Activated CD4-positive, alpha-beta T cell treated with anti-CD3 and anti-CD28 coated beads, Interleukin-2, amount 50 U/mL, for 48 hours (primary cell): ENCODE results near the gene HLA-C.
"Not testable (repeated sequence)": the region's sequence is repeated elsewhere in the genome, so short reads cannot be mapped to it uniquely, and the experiment has no call there.

Experiments
- DNase-seq, 2 experiments: peaks; one replicate each; pipeline ENCODE4 v3.0.0-alpha.2; 2020

The HLA-C gene

DNA sequence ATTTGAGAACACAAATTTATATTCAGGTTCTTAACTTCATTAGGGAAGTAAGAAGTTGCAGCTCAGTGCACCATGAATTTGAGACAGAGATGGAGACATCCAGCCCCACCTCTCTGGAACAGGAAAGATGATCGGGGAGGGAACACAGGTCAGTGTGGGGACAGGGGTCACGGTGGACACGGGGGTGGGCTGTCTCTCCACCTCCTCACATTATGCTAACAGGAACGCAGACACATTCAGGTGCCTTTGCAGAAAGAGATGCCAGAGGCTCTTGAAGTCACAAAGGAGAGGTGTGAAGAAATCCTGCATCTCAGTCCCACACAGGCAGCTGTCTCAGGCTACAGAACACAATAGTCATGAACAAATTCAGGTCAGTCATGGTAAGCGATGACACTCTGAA, 3.1 kb downstream of the HLA-C start:
- no peak for DNase-seq

GRCh38 chr6:31268369-31268765, 3.5 kb downstream of the HLA-C start:
- DNase-seq, result no peak

GRCh38 chr6:31267651-31268368, 4.1 kb downstream of the HLA-C start:
- peak; percentile 16 to 17 for DNase-seq

DNA sequence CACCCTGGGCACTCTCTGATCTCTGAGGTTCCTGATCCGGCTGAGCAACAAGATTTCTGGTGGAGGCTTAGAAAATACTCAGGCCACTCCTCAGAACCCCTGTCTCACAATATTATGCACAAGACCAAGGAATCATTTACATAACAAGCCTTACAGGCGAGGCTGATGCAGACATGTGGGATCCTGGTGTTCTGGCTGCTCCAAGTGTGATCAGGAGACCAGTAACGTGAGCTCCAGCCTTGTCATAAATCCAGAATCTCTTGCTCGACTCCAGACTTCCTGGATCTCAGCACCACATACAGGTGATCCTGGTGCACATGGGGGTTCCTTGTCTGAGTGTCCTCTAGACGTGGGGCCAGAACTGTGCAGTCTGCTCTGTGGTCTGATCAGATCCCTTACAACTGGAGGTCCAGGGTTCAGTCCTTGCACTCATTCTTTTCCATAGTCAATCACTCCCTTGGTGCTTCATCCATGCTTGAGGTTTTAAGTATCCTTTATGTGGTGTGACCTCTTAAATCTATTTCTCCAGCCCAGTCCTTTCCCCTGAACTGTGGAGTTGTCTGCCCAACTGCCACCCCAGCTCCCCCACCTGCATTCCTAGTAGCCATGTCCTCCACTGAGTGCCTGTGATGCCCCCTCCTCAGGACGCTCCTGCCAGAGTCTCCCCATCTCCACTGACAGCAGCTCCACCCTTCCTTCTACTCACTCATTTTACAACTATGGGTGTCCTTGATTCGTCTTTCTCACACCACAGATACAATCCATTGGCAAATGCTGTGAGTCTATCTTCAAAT, 5.1 kb downstream of the HLA-C start:
- no peak for DNase-seq

DNA sequence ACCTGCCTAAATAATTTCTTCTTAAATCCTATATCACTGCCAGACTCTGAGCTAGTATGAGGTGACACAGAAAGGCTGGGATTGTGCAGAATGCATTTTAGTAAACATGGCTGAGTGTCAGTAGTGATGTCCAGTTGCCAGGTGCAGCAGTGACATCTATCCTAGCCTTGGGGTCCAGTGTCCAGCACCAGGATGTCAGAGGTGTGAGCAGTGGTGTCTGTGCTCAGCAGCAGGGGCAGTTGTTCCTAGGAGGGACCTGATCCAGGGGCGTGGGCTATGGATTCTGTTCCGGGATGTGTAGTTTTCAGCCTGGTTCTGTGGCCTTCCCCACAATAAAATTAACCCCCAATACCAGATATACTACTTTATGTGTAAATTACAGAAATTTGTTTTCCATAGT, 6.0 kb downstream of the HLA-C start:
- no peak for DNase-seq

DNA sequence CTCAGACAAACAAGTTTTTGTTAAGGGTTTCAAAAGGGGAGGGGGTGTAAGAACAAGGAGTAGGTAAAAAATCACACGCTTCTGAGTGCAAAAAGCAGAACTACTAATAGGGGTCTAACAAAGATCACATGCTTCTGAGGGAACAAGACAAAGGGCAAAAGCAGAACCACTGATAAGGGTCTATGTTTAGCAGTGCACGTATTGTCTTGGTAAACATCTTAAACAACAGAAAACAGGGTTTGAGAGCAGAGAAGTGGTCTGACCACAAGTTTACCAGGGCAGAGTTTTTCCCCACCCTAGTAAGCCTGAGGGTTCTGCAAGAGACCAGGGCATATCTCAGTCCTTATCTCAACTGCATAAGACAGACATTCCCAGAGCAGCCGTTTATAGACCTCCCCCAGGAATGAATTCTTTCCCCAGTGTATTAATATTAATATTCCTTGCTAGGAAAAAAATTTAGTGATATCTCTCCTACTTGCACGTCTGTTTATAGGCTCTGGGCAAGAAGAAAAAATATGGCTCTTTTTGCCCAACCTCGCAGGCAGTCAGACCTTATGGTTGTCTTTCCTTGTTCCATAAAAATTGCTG, 8.5 kb downstream of the HLA-C start:
- DNase-seq, result not testable (repeated sequence)

GRCh38 chr6:31259995-31260394, 11.9 kb downstream of the HLA-C start:
- peak; percentile 18 to 21 for DNase-seq

GRCh38 chr6:31252625-31253024, 19.3 kb downstream of the HLA-C start:
- DNase-seq, result no peak

- DNase-seq, result no peak
These were observed 20.6 kb downstream of the HLA-C start for GRCh38 chr6:31251261-31251660.

- no peak for DNase-seq
These were observed 22.7 kb downstream of the HLA-C start for GRCh38 chr6:31249184-31249583.

DNA sequence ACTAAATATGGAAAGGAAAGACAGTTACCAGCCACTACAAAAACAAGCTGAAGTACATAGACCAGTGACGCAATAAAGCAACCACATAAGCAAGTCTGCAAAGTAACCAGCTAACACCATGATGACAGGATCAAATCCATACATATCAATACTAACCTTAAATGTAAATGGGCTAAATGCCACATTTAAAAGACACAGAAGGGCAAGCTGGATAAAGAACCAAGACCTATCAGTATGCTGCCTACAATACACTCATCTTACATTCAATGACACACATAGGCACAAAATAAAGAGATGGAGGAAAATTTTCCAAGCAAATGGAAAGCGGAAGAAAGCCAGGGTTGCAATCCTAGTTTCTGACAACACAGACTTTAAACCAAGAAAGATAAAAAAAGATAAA, 24.1 kb downstream of the HLA-C start:
- DNase-seq, result no peak

- no peak for DNase-seq
These were observed 25.8 kb downstream of the HLA-C start for GRCh38 chr6:31246051-31246521.

GRCh38 chr6:31243508-31243907, 28.4 kb downstream of the HLA-C start:
- no peak for DNase-seq

- no peak for DNase-seq
These were observed 32.0 kb downstream of the HLA-C start for GRCh38 chr6:31239854-31240253.

GRCh38 chr6:31234101-31234500, 37.8 kb downstream of the HLA-C start:
- DNase-seq, result not testable (repeated sequence)

DNA sequence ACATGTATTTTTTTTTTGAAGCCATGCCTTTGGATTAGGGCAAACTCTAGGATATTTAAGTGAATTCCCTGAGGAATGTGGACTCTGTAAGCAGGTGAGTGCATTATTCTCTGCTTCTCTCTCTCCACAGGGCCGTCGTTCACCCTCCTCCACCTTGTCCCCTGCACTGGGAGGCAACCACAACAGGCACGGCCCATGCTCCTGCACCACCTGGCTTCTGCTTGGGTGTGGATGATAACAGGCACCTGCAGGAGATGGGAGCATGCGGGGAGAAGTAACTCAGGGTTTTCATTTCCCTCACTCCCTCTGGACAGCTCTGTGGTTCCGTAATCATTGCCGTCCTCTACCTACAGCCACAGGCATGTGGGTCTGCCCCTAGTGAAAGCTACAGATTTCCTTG, 43.4 kb downstream of the HLA-C start:
- DNase-seq, result no peak

GRCh38 chr6:31227143-31227542, 44.7 kb downstream of the HLA-C start:
- no peak for DNase-seq

DNA sequence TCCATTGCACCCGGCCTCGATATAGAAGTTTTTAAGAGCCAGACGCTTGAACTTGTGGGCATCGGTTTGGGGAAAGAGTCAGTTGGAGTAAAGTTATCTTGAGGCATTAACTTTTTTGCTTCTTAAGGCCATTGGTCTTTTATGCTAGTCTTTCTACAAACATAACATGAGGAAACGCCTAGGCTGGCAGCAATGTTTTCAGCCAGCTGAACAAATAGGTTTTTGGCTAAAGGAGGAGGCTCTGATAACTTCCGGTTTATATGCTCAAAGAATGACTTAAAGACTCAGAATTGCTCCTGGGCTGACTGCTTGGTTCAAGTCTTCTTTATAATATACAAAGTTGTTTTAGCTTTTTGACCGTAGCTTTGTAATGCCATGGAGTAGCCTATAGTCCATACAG, 46.2 kb downstream of the HLA-C start:
- DNase-seq, result no peak

- no peak for DNase-seq
These were observed 49.4 kb downstream of the HLA-C start for GRCh38 chr6:31222496-31222895.
